Stimulated activated CD8-positive, alpha-beta memory T cell treated with anti-CD3 and anti-CD28 coated beads, Interleukin-12 subunit alpha, Interleukin-12 subunit beta, amount 100 ng/mL, for 1 hour (primary cell): Measurements from ENCODE around the gene CYP4F12.

Source experiments
- DNase-seq: peaks from one replicate; pipeline ENCODE4 v3.0.0-alpha.2; 2020; ENCODE audit warnings: low read depth

CYP4F12 gene, protein sequence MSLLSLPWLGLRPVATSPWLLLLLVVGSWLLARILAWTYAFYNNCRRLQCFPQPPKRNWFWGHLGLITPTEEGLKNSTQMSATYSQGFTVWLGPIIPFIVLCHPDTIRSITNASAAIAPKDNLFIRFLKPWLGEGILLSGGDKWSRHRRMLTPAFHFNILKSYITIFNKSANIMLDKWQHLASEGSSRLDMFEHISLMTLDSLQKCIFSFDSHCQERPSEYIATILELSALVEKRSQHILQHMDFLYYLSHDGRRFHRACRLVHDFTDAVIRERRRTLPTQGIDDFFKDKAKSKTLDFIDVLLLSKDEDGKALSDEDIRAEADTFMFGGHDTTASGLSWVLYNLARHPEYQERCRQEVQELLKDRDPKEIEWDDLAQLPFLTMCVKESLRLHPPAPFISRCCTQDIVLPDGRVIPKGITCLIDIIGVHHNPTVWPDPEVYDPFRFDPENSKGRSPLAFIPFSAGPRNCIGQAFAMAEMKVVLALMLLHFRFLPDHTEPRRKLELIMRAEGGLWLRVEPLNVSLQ

DNA sequence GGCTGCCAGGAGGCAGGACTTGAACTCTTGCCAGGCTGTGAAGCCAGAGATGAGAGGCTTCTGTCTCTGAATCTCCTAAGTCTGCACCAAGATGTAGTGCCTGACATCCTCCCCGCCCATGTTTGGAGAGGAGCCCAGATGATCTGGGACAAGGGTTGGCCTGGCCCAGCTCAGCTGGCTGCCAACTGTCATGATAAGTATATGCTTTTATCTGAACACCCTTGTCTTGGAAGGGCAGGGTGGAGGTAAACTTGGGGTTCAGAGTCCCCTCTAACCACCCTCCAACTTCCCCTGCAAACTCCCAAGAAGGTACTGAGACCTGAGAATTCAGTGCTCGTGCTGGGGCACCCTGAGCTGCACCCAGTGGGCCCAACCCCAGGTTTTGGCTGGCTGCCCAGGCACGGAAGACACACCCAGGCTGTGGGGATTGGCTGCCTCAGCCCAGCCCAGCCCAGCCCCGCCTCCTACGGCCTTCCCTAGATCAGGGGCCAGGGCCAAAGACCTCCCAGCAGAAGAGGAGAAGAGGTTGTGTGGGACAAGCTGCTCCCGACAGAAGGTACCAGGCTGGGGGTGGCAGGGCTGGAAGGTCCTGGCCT lies at the start of gene CYP4F12:
TSS of gene CYP4F12 (plus strand) at position 508 of the 596 bp plus-strand sequence. CDS start 443 bp downstream, outside the sequence.
- DNase-seq: no peak

DNA sequence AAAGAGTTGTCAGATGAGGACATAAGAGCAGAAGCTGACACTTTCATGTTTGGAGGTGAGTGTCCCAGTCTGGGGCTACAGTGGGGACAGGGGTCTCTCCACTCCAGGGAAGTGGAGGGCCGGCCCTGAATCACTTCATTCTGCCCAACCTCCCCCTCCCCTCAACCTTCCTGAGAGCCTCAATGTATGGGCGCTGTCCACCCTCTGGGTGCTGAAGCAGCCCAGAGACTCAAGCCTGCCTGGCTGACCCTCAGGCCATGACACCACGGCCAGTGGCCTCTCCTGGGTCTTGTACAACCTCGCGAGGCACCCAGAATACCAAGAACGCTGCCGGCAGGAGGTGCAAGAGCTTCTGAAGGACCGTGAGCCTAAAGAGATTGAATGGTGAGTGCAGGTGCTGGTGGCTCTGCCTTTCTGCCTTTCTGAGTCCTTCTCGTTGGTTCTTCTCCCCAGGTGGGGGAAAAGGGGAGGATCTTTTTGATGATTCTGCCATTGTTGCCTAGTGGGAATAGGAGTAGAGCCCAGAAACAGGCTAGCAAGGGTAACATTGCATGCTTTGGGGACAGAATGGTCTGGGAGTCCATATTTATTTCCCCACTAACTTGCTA lies 49.1 kb upstream of the CYP4F12 start:
- no peak for DNase-seq

DNA sequence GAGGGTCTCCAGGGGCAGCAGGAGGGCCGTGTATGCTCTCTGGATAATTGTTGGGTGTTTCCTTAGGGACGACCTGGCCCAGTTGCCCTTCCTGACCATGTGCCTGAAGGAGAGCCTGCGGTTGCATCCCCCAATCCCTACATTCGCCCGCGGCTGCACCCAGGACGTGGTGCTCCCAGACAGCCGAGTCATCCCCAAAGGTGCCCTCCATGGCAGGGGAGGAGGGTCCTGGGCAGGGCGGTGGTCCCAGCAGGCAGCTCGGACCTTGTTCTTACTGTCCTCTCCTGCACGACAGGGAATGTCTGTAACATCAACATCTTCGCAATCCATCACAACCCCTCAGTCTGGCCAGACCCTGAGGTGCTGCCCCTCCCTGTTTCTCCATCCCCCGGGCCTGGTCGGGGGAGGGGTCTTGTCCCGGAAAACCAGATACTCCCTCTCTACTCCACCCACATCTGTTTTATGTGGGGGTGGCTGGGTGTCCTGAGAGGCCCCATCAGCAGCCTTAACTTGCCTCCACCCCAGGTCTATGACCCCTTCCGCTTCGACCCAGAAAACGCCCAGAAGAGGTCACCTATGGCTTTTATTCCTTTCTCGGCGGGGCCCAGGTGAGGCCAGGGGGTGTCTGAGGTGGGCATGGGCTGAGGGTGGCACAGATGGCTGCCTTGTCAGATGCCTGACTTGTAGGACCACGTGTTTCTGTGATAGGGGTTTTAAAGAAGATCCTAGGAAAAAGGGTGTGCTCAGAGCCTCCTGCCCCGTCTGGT lies 44.5 kb upstream of the CYP4F12 start:
- no peak for DNase-seq

DNA sequence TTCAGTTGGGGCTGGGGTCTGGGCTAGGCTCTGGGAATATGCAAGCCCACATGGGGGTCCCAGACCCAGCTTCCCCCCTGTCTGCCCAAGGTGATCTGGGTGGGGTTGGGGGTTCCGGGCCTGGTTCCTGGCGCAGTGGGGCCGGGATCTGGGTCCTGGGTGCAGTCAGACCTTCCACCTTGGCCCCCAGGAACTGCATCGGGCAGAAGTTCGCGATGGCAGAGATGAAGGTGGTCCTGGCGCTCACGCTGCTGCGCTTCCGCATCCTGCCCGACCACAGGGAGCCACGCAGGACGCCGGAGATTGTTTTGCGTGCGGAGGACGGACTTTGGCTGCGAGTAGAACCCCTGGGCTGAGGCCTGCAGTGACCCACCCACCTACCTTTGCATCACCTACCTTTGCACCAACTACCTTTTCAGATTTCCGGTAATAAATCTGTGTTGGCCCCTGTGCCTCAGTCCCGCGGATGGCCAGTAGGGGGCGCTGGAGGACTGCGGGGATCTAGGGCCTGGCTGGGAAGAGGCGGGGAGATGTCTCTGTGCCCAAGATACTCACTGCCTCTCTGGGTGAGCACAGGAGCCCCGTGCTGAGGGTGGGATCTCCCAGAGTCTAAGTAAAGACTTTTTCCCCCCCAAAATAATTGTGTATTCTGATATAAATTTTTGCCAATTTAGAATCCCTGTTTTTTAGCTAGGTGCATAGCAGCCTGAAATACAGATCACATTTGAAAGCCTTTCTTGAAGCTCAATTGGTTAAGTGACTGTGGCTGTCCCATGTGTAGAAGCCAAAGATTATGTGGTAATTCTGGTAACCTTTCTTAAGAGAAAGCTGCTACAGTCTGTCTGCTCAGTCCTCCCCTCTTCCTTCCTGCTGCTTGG lies 43.6 kb upstream of the CYP4F12 start:
- peak; percentile 82 for DNase-seq

DNA sequence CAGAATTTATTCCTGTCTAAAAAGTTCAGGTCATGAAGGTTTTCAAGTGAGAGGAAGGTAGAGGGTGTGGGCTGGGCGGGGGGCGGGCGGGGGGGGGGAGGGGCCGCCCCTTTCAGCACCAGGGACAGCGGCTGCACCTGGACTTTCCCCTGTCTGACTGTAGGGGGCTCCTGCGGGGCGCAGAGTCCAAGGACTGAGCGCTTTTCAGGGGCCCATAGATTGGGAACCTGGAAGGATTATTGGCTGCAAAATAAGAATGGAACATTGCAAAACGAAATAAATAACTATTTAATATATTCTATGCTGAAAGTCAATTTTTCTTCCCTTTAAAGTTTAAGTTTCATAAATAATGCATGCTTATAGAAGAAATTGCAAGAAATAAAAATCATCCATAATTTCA lies 41.1 kb upstream of the CYP4F12 start:
- DNase-seq: no peak

DNA sequence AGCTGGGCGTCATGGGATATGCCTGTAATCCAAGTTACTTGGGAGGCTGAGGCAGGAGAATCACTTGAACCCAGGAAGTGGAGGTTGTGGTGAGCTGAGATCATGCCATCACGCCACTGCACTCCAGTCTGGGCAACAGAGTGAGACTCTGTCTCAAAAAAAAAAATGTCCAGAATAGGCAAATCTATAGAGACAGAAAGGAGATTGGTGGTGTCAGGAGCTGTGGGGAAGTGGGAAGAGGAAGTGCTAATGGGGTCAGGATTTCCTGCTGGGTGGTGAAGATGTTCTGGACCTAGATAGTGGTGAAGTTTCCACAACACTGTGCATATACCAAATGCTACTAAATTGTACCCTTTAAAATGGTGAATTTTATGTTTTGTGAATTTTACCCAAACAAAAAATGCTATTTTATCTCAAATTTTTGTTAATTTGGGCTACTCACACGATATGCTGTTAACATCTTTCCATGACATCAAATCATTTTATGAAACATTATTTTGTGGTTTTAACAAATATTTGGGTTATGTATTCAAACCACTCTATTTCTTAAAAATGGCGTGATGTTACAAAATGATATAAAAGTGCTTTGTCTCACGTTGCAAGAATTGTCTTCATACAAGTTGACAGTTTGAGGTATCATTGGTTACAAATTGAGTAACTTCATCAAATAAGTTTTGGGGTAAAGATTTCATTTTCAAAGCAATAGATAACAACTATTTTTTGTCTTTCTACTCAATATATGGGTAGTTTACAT lies 39.6 kb upstream of the CYP4F12 start:
- no peak for DNase-seq

DNA sequence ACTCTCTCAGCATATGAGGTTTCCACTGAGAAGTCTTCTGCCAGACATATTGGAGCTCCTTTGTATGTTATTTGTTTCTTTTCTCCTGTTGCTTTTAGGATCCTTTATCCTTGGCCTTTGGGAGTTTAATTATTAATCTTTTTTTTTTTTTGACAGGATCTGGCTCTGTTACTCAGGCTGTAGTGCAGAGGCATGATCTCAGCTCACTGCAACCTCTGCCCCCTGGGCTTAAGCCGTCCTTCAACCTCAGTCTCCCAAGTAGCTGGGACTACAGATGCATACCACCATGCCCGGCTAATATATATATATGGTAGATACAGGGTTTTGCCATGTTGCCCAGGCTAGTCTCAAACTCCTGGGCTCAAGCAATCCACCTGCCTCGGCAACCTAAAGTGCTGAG lies 38.8 kb upstream of the CYP4F12 start:
- no peak for DNase-seq

DNA sequence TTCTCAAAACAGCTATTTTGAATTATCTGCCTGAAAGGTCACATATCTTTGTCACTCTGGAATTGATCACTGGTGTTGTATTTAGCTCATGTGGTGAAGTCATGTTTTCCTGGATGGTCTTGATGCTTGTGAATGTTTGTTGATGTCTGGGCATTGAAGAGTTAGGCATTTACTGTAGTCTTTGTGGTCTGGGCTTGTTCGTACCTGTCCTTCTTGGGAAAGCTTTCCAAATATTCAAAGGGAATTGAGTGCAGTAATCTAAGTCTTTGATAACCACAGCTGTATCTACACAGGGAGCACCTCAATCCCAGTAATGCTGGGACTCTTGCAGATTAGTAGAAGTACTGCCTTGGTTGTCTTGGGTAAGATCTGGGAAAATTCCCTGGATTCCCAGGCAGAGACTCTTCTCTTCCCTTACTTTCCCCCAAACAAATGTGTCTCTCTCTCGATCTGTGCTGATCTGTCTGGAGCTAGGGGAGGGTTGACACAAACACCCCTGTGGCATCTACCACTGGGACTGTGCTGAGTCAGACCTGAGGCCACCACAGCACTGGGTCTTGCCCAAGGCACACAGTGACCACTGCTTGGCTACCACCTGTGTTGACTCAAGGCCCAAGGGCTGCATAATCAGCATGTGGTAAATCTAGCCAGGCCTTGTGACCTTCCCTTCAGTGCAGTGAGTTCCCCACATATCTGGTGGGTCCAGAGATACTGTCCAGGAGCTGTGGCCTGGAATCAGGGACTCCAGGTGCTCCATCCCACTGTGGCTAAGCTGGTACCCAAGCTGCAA lies 37.7 kb upstream of the CYP4F12 start:
- no peak for DNase-seq

DNA sequence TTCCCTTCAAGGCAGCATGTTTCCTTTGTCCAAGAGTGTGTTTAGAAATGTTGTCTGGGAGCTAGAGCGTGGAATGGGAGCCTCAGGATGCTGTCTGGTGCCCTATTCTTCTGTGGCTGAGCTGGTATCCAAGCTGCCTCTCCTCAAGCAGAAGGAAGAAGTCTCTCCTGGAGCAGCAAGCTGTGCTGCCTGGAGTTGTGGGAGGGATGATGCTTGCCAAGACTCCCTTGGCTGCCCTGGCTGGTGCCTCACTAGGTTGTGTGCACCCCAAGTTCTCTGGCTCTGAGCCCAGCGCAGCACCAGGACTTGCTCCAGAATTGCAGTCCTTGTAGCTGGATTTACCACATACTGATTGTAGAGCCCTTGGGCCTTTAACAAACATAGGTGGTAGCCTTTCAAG lies 36.9 kb upstream of the CYP4F12 start:
- DNase-seq: no peak

DNA sequence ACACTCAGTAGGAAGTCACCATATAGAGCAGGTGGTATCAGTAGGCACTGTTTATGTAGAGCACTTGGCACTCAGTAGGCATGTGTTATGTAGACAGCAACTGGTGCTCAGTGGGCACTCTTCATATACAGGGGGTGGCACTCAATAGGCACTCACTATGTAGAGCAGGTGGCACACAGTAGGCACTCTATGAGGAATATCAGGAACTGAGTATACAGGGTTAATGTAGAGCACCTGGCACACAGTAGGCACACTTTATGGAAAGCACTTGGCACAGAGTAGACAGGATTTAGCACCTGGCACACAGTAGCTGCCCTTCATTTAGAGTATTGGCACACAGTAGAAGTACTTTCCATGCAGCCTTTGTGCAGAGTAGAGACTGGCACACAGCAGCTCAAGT lies 33.3 kb upstream of the CYP4F12 start:
- no peak for DNase-seq

DNA sequence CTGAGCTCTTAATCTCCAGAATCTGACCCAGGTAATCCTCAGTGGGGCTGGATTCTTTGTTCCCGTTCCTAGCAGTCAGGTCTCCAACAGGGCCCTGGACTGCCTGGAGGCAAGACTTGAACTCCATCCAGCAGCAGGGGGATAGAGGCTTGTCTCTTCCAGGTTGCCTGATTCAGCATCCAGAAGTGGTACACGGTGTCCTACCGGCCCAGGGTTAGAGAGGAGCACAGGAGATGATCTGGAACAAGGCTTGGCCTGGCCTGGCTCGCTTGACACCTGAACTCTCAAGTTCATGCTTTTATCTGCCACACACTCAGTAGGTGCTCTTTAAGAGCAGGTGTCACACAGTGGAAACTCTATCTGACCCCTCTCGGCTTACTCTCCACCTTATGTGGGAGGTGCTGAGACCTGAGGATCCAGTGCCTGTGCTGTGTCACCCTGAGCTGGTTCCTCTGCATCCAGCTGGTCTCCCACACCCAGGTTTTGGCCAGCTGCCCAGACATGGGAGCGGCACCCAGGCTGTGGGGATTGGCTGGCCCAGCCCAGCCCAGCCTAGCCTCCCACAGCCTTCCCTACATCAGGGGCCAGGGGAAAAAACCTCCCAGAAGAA lies 32.5 kb upstream of the CYP4F12 start, which contains the start of gene CYP4F3:
TSS of gene CYP4F3 (plus strand) at position 604 of the 610 bp plus-strand sequence. CDS start 519 bp downstream, outside the sequence.
- DNase-seq: no peak

DNA sequence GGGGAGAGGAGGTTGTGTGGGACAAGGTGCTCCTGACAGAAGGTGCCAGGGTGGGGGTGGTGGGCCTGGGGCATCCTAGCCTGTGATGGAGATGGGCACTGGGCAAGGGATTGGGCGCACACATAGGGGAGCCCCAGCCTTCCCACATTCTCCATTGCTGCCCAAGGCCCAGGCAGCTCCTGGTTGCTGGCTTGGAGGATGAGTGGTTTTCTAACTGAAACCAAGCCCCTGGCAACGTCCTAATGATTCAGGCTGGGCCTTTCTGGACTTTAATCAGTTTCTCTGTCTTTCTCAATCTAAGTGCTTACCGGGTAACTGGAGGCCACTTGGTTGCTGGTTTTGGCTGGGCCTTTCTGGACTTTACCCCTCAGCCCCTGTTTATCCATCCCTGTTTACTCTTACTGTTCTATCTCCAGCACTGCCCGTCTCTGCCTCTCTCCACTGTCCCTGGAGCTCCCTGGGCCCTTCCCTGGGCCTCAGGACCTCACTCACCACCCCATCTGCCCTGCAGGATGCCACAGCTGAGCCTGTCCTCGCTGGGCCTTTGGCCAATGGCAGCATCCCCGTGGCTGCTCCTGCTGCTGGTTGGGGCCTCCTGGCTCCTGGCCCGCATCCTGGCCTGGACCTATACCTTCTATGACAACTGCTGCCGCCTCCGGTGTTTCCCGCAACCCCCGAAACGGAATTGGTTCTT lies 31.8 kb upstream of the CYP4F12 start:
- no peak for DNase-seq

DNA sequence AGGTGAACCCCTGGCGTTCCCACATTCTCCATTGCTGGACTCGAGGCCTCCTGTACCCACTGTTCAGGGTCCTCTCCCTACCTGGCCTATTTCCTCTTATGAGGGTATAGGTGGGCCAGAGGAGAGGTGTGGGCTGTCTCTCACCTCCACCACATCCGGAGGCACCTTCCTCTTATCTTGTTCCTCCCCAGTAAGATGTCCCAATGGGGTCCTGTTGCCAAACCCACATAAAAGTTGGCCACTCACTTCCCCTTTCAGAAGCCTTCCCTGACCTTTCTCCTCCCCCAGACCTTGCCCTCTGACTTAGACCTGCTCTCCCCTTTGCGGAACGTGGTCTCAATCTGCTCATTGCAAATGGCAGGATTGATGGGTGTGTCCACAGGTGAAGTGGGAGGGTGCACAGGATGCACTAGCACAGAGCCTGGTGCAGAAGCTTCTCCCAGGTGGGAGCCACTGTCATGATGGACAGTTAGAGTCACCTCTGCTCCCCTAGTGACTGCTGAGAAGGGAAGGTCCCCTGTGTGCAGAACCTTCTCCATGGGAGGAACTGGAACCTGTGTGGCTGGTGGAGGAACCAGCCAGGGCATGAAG lies 30.9 kb upstream of the CYP4F12 start:
- no peak for DNase-seq

DNA sequence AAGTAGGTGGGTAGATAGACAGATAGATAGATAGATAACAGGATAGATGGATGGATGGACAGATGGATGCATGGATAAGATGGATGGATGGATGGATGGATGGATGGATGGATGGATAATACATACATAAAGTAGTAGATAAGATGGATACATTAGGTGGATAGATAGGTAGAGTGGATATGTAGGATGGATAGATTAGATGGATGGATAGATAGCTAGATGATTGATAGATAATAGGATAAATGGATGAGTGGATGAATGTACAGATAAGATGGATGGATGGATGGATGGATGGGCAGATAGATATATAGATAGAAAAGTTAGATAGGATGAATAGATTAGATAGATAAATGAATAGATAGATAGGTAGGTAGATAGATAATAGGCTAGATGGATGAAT lies 30.1 kb upstream of the CYP4F12 start:
- DNase-seq: no peak

DNA sequence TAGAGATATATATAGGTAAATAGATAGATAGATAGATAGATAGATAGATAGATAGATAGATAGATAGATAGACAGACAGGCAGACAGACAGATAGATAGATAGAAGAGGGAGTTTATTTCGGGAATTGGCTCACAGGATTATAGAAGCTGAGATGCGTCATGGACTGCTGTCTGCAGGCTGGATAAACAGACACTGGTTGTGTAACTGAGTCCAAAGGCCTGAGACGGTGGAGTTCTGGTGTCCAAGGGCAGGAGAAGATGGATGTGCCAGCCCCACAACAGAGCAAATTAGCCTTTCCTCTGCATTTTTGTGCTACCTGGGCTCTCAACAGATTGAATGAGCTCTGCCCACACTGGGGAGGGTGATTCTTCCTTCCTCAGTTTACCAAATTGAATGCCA lies 29.5 kb upstream of the CYP4F12 start:
- no peak for DNase-seq

DNA sequence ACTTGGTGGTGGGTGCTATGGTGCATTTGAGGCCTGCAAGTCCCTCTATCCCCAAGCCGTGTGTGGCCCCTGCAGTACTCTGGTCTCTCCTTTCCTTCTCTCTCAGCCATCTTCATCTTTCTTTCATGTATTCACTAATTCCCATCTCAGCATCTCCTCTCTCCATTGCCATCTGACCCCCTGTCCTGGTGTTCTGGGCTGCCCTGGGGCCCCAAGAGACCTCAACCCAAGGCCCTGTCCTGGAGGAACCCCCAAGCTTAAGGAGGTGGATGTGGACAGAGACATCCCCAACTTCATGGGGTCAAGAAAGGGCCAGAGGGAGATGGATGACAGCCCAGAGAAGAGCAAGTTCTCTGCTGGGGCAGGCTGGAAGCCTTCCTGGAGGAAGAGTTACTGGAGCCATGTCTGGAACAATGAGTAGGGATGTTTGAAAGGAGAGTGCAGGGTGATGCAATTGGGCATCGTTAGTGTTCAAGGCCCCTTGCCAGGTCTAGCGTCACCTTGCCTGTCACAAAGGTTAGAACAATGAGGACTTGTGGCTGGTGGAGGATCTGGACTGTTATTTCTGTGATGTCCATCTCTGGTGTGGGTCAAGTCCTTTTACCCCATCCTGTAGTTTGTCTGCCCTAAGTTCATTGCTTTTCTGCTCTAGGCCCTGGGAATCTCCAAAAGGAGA lies 28.7 kb upstream of the CYP4F12 start:
- DNase-seq: no peak

DNA sequence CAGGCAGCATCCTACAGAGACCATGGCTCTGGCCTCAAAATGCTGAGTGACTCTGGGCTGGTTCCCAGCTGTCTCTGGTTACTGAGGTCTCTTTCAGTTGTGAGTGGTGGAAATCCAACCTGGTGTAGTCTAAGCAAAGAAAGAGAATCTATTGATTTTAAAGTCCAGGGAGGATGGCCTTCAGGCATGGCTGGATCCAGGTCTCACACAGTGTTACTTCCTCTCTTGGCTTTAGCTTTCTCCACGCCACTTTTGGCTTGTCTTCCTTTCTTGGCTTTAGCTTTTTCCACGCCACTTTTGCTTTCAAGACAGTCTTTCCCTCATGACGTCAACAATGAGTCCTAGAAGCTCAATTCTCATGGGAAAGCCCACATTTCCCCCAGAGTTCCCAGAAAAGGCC lies 28.1 kb upstream of the CYP4F12 start:
- no peak for DNase-seq

DNA sequence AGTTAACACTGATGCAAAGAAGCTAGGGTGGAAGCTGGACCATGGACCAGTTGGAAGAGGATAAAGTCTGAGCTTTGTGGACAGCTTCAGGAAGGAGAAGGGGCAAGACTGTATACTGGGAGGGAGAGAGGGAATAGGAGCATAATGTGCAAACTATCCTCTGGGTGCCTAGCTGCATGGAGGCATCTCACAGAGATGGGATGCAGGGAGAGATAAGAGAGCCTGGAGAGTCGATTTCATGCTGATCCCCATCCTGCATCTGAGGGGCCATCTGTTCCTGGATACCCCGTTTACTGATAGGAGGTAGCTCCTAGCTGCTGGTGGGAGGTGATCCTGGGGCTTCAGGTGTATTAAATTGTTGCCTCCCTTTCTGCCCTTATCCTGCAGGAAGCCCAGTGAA lies 23.4 kb upstream of the CYP4F12 start:
- DNase-seq: no peak
